Measurements from ENCODE around the gene SLAMF7.

The SLAMF7 gene

DNA sequence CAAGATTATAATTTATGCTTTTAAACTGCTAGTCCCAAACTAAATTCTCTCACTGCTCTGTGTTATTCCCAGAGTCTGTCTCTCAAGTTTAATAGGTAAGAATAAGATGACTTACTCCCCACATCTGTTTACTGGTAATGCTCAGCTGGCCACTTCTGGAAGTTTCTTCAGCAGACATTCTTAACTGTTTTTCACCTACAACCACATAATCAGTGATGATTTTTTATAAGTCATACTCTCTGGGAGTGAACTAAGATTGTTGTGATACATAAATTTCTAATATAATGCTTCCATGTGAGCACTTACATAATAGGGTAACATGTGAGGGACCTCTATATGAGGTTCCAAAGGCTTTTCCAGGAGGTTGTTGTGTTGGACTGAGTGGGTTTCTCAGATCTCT, 8.7 kb downstream of the SLAMF7 start:
- DNase-seq: no peak

DNA sequence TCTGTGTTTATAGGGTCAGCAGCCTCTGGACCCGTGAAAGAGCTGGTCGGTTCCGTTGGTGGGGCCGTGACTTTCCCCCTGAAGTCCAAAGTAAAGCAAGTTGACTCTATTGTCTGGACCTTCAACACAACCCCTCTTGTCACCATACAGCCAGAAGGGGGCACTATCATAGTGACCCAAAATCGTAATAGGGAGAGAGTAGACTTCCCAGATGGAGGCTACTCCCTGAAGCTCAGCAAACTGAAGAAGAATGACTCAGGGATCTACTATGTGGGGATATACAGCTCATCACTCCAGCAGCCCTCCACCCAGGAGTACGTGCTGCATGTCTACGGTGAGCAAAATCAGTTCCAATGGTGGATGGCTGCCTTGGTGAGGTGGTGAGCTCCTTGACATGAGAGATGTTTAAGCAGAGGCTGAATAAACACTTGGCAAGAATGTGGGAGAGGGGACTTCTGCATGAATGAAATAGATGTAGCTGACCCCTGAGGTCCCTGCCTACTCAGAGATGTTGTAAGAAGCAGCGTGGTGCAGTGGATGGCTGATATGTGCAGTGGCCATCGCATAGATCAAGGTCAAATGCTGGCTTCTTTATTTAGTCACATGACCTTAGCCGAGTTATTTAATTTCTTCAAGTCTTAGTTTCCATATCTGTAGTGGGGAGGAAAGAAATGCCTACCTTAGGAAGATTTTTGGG, 9.3 kb downstream of the SLAMF7 start:
- no peak for DNase-seq

DNA sequence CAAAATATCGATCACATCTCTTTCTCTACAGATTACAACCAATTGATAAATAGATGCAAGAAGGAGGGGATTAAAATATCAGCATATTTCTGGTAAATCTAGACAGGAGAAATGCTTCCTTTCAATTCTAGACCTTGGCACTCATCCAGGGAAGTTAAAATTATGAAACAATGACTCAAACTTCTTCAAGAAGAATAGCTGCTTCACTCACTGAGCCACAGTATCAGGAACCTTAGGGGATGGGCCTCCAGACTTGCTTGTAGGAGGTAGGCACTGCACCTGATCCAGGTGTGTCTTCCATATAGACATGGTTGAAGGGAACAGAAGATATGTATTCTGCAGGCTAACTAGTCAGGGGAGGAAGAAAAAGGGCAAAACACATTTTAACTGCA, 9.8 kb downstream of the SLAMF7 start:
- DNase-seq: no peak

DNA sequence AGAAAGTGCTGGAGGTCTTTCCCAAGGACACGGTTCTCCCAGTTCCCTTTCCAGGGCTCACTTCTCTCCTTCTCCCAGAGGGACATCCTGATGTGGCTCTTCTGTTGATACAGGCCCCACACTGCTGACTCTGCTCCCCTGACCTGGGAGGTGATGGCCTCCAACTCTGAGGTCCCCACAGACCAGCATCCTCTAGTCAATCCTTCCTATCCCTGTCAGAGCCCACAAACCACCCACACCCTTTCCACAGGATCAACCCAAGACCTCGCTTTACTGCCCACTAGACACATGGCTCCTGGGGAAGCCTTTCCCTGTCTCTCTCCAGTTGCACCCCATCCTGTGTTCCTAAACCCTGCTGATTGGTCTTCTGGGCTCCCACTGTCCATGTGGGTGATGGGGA, 11.6 kb downstream of the SLAMF7 start:
- DNase-seq: no peak

DNA sequence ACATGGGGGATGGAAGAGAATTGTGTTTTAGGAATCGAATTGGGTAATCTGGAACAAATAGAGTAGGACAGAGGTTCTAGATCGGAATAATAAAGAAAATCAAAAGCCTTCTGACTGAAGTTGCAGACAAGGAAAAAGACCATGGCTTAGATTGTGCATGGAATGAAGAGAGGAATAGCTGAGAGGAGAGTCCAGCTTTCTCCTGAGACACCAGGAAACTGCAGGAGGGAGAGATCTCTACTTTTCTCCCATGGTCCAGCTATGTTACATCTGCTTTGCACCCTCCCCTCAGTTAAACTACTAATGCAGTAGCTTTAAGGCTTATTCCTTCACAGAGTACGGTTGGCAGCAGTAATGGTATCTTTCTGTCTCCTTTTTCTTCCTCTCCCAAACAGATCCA, 13.4 kb downstream of the SLAMF7 start:
- no peak for DNase-seq

DNA sequence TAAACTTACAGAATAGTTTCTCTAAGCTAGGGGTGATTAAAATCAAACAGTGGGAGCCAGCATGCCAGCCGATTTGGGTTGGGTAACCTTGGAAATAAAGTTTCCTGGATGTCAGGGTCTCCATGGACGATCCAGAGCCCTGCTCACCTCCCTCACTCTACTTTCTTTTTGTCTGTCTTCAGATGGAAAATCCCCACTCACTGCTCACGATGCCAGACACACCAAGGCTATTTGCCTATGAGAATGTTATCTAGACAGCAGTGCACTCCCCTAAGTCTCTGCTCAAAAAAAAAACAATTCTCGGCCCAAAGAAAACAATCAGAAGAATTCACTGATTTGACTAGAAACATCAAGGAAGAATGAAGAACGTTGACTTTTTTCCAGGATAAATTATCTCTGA, 13.9 kb downstream of the SLAMF7 start:
- DNase-seq: no peak

DNA sequence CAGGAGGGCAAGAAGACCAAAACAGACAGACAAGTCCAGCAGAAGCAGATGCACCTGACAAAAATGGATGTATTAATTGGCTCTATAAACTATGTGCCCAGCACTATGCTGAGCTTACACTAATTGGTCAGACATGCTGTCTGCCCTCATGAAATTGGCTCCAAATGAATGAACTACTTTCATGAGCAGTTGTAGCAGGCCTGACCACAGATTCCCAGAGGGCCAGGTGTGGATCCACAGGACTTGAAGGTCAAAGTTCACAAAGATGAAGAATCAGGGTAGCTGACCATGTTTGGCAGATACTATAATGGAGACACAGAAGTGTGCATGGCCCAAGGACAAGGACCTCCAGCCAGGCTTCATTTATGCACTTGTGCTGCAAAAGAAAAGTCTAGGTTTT, 14.5 kb downstream of the SLAMF7 start:
- DNase-seq: no peak

DNA sequence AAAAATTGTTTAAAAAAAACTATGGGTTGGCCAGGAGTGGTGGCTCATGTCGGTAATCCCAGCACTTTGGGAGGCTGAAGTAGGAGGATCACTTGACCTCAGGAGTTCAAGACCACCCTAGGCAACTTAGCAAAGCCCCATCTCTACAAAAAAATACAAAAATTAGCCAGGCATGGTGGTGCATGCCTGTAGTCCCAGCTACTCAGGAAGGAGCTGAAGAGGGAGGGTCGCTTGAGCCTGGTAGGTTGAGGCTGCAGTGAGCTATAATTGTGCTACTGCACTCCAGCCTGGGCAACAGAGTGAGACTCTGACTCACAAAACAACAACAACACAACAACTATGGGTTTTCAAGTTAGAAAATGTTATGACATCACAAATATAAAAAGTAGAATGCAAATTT, 16.4 kb downstream of the SLAMF7 start:
- no peak for DNase-seq

DNA sequence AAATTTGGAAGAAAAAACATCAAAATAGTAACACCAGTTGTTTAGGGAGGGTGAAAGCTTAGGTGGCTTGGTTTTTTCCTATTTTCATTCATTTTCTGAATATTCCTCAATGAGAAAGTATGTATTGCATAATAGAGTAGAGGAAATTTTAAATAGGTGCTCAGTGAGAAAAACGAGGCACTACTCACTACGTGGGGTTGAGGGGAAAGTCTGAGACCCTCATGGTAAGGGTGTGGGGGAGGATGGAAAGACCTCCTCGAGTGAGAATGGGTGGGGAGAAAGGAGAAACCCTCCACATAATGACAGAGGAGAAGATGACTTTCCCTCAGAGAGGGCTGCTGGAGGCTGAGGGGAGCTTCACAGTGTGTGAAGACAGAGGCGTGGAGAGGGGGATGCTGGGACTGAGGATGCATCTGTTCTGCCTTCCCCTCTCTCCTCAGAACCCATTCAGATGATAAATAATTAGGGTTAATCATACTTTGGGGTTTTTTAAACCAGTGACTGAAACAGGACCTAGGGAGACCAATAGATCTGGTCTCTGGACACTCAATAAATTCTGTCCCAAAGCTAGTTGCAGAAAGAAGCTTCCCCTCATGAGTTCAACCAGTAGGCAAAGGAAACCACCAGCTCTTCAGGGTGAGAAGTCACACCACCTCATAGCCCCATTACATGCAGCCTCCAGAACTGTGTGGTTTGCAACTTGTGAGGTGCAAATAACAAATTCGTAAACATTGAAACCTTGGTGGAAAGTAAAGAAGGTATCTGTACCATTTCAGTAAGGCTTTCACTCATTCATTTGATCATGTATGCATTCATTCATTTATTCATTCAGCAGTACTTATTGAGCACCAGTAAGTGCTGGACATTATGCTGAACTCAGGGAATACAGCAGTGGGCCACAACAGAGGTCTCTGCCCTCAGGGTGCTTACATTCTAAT, 17.1 kb downstream of the SLAMF7 start:
- no peak for DNase-seq

DNA sequence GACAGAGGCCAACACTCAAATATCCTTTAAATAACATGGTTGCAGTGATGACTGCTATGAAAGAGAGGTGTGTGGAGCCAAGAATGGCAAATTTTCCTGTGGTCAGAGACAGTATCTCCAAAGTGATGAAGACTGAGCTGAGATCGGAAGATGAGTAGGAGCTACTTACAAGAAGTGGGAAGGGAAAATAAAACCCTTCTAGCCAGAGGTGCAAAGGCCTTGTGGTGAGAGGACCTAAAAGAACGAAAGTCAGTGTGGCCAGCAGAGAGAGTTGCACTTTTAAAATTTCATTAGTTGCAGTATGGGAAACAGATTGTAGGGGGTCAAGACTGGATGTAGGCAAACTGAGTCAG, 17.8 kb downstream of the SLAMF7 start:
- no peak for DNase-seq

DNA sequence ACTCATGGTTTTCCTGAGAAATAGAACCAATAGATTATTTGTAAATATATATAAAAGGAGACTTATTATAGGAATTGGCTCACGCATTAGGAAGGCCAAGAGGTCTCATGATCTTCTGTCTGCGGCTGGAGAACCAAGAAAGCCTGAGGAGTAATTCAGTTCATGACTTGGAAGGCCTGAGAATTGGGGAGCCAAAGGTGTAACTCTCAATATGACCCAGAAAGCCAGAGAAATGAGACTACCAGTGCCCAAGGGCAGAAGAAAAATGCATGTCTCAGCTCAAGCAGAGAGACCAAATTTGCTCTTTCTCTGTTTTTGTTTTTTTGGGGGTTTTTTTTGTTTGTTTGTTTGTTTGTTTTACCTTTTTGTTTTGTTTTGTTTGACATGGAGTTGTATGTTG, 19.5 kb downstream of the SLAMF7 start:
- DNase-seq: no peak

DNA sequence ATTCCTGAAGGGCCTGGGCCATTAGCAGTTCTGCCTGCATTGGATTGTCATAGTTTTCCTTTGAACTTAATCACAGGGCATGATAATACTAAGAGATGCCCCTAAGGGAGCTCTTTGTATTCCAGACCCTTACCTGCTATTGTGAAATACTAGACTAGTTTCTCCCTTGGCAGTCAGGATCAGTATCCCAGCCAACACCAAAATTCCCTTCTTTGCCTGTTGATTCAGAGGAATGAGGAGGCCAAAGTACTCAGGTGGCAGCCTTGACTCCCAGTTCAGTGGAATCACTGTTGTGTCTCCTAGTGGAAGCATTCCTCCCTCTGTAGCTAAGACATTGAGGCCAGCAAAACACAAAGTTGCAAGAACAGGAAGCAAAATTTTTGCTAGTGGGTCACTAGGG, 20.7 kb downstream of the SLAMF7 start:
- no peak for DNase-seq

DNA sequence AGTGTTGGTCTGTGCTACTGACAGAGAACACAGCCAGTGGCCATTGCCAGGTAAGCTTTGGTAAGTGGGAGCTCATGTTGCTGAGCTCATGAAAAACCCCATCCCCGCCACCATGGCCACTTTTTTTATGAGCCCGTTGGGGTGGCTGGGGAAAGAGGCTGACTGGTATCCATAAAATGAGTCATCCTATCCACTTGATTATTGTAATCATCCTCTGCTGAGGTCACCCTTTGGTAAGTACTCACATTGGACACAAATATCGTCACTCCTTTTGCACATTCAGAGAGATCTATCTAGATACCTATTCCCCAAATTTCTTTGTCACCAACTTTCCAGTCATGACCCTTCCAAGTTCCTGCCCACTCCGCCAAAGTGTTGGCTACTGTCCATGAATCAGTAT, 22.0 kb downstream of the SLAMF7 start:
- no peak for DNase-seq

DNA sequence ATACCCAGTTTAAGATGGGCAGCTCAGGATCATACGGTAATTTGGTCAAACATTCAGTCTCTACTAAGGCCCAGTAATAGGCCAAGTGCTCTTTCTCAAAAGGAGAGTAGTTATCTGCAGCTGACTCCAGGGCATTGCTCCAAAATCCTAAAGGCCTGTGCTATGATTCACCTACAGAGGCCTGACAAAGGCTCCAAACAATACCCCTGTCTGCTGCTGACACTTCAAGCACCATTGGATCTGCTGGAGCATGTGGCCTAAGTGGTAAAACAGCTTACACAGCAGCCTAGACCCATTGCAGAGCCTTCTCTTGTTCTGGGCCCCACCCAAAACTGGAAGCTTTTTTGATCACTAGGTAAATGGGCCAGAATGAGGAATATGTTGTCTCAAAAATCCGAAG, 22.8 kb downstream of the SLAMF7 start:
- DNase-seq: no peak

DNA sequence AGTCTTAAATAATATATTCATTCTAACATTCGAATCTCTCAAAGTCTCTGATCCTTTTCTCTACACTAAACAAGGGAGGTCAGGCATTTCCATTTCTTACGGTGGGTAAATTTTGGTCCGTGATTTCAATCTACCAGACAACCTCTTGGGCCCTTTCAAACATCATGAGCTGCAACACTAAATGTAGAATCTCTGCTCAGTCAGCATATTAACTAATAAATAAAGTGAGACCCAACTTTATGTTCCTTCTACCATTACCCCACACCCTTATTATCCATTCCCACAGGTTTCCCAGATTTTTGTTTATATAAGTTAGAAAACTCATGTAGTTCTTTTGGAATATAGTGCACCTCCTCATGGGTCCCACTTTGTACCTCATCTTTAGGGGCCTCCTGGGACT, 24.9 kb downstream of the SLAMF7 start:
- DNase-seq: no peak

DNA sequence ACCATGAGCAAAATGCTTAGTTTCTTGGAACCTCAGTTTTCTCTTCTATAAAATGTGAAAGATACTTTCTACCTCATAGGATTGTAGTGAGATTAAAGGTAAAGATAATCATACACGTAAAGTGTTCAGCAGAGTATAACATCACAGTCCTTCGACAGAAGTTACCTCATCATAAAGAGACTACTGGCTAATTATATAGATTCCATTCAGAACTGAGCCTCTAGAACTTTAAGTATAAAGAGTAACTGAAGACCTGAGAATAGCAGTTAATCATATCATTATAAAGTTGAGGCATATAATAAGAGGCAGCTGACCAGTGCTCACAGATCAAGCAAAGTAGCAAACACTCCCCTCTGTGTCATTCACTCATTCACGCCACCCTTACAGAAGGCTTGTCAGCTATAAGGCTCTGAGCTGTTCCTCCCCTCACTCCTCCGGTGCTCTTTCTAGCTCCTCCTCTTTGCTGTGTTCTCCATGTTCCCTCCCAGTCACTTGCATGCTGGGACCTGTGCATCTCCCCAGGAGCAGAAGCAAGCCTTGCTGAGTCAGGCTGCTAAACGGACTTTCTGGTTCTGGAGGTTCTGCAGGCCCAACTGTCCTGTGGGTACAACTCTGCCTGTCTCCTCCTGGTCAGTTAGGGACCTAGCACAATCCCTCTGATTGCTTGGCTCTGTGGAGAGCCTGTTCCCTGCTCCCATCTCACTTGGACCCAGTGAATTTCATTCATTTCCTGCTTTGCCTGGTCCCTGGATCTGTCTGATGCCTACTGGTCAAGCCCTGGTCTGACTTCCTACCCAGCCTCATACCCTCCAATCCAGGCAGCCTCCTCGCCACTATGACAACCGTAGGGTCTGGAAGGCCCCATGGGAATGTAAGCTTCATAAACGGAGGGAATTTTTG, 28.6 kb downstream of the SLAMF7 start:
- no peak for DNase-seq

DNA sequence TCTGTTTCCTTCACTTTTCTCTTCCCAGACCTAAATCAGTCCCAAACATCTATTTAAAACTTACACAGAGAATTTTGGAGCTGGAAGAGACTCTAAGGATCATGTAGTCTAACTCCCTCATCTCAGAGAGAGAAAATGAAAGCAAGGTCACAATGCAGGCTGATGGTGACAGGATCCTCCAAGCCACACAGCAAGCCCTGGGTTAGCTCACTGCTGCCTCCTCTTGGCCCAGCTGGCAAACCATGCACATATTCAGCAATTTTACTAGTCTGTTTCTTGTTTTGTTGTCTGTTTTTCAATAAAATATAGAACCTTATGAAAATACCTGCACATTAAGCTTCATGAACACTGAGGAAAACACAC, 29.2 kb downstream of the SLAMF7 start:
- DNase-seq: no peak

DNA sequence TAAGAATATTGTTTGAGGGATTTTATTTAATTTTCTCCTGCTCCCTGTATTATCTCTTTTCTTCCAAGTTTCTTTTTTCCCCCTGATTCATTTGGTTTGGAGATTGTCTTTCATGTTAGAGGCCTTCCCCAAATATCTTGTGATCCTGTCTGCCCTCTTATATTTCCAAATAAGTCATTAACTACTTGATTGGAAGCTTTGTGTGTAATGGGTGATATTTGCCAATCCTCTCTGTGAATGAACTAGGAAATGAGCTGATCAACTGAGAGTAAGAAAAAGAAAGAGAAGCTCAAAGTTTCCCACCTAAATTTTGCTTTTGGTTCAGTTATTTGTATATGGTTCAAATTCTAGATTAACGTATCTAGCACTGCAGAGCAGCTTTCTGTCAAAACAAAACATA, 33.3 kb downstream of the SLAMF7 start:
- DNase-seq: no peak

DNA sequence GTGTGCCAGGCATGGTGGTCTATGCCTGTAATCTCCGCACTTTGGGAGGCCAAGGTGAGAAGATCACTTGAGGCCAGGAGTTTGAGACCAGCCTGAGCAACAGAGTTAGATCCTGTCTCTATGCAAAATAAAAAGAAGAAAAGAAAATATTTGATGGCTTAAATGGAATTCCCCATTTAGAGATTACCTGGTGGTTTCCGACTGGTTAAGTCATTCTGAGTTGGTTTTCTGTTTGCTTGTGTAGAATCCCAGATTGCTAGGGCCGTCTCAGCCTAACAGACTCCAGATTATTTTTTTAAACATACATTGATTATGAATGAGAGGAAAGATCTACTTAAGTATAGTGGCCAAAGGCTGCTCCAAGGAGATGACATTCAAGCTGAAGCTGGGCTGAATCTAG, 34.0 kb downstream of the SLAMF7 start:
- no peak for DNase-seq

DNA sequence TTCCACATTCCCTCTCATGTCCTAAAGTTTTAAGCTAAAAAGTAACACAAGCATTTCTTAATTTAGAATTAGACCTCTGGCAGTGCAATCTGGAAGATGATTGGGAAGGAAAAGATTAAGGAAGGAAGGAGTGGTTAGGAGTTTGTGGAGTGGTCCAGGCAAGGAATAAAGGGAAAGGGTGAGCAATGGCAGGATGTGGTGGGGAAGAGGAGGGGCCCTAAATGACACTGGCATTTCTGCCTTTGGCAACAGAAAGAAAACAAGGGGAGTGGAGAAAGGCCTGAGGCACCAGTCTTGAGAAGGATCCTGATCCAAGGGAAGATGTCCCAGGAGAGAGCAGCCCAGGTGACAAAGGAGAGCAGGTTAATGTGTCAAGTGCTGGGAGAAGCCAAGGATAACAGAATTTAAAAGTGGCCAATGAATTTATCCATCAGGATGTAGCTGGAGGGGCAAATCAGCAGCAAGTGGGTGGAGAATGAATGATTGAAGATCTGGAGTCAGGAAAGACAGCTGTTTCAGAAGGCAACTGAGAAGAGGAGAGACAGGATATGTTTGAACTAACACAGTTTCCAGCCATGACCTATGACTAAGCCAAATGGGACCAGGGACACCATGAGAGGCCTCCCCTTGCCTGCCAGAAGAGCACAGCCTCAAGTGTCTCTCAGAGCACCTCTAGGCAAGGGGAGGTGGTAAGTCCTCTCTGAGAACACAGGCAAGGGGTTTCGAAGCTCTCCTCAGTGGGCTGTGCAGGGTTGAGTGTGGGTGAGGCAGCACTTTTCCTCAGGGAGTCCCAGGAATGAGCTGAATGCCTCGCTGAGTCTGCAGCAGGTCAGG, 36.1 kb downstream of the SLAMF7 start:
- no peak for DNase-seq

DNA sequence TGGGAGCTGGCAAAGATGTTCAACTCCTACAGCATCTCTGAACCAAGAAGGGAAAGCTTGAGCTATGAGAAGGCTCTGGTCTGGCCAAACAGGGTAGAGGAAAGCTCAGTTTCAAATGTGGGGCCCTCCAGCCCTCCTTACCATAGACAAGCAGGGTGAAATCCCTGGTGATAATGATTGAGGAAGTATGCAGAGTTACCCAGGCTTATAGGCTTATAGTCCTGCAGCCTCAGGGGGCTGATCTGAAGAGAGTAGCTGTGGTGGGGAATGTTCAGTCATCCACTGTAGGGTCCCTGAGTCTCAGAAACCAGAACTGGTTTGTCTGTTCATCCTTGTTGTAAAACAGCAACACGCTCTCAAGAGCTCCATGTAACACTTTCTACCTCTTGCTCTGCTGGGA, 37.1 kb downstream of the SLAMF7 start:
- DNase-seq: no peak

DNA sequence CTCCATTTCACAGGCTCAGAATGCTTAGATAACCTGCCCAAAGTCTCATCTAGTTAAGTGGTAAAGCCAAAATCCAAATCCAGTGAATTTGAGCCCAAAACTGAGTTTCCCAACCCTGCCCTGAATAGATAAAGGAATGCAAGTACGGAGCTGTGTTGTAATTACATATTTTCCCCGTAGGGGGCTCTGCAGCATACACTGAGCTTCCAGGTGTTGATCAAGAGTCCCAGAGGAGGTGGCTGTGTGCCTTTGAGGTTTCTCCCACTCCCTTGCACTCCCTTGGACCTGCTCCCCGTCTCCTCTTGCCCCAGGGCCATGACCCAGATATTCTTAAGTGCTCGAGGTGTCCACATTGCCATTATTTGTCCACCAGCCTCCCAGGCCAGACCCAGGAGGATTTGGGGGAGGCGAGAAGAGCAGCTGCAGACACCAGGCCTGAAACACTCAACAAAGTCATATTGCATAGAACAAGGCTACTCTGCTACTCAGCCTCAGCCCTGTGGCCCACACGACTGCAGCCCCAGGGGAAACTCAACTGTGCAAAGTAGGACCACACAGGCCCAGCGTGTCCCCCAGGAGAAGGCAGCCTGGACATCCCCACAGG, 38.5 kb downstream of the SLAMF7 start:
- DNase-seq: no peak

Data from right hindlimb (tissue), 1 donor.